GM10266 (cell line): ENCODE measurements around the gene NRG3.

Experiments used
- DNase-seq: peaks from one replicate; pipeline ENCODE4 v3.0.0; 2012; ENCODE audit errors: extremely low spot score
- TF ChIP-seq, protein P1 (sequence below): IDR thresholded peaks from 2 replicates; pipeline ENCODE4 v1.5.1; 2012; ENCODE audit warnings: mild to moderate bottlenecking, low read depth; ENCODE audit not compliant: control insufficient read depth, insufficient read depth; ENCODE audit errors: missing control alignments

Gene NRG3

DNA sequence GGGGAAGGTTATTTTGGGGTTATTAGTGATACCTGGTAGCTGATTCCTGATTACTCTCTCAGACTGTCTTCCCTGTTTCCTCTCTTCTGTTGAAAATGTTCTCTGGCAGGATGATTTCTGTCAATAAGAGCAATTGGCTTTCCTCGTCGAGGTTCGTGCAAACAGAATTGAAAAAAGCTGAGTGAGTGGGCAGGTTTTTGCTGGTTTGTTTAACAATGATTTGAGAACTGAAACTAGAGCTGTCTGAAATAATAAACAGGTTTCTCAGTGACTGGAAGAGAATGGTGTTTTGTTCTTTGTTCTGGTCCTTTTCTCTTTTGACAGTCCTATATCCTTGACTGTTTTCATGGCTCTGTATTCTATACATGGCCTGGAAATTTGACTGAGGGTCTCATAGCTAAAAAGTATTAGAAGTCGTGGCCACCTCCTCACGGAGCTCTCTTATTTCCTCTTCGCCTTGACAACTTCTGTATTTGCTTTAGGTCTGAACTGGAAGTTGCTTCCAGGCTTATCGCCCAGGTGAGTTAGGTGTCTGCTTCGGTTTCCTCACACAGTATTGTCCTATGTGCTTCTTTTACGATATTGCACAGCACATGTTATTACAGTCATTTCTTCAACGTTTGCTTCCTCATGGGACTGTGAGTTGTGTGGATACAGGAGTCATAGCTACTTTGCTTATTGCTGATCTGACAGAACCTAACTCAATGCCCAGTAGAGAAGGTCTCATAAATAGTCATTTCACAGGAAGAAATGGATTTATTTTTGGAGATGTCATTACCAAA is 403.6 kb downstream of the NRG3 start:
- TF ChIP-seq, protein P1, sequence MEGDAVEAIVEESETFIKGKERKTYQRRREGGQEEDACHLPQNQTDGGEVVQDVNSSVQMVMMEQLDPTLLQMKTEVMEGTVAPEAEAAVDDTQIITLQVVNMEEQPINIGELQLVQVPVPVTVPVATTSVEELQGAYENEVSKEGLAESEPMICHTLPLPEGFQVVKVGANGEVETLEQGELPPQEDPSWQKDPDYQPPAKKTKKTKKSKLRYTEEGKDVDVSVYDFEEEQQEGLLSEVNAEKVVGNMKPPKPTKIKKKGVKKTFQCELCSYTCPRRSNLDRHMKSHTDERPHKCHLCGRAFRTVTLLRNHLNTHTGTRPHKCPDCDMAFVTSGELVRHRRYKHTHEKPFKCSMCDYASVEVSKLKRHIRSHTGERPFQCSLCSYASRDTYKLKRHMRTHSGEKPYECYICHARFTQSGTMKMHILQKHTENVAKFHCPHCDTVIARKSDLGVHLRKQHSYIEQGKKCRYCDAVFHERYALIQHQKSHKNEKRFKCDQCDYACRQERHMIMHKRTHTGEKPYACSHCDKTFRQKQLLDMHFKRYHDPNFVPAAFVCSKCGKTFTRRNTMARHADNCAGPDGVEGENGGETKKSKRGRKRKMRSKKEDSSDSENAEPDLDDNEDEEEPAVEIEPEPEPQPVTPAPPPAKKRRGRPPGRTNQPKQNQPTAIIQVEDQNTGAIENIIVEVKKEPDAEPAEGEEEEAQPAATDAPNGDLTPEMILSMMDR: no peak

DNA sequence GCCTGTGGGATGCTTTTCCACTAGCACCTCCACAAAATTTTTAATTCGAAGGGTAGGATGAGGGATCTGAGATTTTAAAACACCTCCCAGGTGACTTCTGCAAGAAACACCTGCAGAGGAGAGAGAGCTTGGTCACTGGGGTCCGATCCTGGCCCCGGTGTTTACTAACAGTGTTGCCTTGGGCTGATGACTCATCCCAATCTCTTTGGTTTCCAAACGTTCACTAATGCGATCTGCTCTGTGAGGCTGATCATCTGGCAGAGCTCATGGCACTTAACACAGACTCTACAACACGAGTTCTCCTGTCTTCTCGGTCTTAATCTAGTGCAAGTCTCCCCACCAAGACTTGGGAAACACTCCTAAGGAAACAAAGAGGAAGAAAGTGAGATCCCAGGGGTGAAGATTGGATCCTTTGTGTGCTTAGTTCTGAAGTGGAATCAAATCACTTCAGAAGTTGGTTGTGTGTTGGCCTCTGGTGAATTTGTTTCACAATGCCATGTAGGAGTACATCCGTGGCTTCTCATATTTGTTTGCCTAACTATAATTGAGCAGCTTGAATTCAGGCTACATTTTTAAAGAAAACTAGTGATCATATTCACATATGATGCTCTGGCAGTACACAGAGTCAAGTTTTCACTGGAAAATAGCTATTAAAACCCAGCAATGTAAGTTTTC is 407.9 kb downstream of the NRG3 start:
- no peak for DNase-seq

More for the DNA sequence above, 403.6 kb downstream of the NRG3 start:
- peak; percentile 15 for DNase-seq

DNA sequence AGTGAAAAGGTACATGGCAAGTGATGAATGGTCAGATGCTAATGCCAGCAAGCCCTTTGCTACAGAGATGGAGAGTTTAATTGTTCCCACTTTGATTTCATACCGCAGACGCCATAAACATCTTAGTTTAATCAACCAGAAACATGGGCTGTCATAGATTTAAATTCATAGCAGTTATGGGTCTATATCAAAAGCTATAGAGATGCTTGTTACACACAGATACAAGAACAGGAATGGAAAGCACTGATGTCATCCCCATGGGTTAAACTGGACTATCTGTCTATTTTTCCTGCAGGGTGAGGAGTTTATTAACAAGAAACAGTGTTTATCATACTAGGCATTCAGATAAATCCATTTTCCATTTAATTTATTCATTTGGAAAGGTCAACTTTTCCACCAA is 409.2 kb downstream of the NRG3 start:
- no peak for DNase-seq
- TF ChIP-seq, protein P1: no peak

More for the DNA sequence above, 407.9 kb downstream of the NRG3 start:
- TF ChIP-seq, protein P1: no peak

DNA sequence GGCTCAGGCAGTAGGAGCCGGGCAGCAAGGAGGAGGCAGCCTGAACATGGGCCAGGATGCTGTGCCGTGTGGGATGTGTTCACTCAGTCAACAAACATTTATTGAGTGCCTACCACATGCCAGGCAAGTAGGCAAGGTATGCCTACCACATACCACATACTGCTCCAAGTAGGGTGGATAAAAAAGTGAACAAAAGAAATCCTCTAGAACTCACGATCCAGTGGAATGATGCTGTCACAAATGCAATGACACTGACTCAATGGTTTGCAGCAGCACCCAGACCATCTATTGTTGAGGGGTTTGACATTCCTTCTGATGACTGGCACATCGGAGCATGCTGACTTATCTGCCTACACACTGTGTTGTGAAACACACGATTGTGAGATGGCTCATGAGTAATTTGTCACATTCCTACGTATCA is 413.5 kb downstream of the NRG3 start:
- TF ChIP-seq, protein P1: no peak
- no peak for DNase-seq

DNA sequence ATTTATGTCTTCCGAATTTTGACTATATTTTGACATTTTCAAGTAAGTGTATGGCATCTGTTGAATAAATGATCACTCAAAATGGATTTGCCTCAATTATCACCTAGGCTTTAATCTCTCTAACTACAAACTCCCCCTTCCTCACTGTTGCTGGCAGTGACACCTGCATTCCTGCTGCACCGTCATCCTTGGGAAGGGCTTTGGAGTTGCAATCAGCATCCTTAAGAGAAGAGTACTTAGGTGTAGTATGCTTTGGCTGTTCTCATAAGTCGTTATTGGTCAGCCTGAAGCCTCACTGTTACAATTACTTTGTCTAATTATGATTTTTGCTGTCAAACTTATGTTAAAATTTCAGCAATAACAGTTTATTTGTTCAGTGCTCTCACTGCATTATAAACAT is 415.0 kb downstream of the NRG3 start:
- no peak for DNase-seq
- TF ChIP-seq, protein P1: no peak

DNA sequence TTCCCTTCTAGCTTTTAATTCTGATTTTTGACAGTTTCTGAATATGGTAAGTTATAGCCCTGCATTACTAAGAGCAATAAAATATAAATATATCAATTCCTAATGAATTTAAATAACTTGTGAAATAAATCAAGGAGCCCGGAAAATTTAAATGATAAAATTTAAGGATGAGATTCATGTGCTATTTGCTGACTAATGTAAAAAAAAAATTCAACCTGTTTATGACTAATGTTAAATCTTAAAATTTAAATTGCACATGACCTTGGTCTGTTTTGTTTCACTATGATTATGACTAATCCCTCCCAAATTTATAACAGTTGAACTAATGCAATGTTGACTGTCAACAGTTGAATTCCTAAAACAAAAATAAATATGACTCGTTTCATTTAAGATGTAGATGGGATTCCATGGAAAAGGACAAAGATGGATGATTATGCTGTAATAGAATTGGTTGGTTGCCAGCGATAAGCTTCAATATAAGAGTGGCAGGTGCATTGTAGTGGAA is 419.9 kb downstream of the NRG3 start:
- no peak for DNase-seq
- TF ChIP-seq, protein P1: no peak

DNA sequence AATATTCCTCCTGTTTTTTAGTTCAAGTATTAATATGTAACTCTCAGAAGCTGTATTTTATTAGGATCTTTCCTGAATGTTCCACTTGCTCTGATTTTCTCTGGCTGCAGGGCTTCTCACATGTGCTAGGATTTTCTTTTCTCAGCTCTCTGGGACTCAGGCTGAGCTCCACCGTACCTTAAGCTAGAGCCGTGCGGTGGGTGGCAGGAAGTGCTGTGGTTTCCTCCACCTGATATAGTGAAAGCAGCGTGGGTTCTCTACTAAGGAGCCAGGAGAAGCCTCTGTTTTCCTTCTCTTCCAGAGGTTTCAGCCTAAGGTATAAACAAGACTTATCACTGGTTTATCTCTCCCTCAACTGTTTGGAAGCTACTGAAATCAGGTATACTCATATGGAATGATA is 433.6 kb downstream of the NRG3 start:
- no peak for DNase-seq
- TF ChIP-seq, protein P1: no peak
